ENCODE data around the gene MCRS1.

- TF ChIP-seq SMC3 (conservative IDR thresholded peaks at IDR 0.05; ENCODE audit: poor library complexity): no peak
- no peak for TF ChIP-seq CTCF (IDR thresholded peaks at IDR 0.05; ENCODE audit: poor library complexity, severe bottlenecking)
- no peak for TF ChIP-seq EZH2 (IDR thresholded peaks at IDR 0.05; ENCODE audit: borderline replicate concordance, insufficient read depth, low read length, poor library complexity, severe bottlenecking)
- no peak for TF ChIP-seq MXI1 (conservative IDR thresholded peaks at IDR 0.05; ENCODE audit: poor library complexity, severe bottlenecking)
Observed at GRCh38 chr12:49564686-49565405, 3.1 kb downstream of the MCRS1 start.

Measured in neural cell (in vitro differentiated cells).